ENCODE results near the gene WBP1.
"Not testable (repeated sequence)": the region's sequence is repeated elsewhere in the genome, so short reads cannot be mapped to it uniquely, and the experiment has no call there.

Gene WBP1
- 12.2 reads per million, percentile 36 among the genes with 10 or more reads in this experiment for total RNA-seq

DNA sequence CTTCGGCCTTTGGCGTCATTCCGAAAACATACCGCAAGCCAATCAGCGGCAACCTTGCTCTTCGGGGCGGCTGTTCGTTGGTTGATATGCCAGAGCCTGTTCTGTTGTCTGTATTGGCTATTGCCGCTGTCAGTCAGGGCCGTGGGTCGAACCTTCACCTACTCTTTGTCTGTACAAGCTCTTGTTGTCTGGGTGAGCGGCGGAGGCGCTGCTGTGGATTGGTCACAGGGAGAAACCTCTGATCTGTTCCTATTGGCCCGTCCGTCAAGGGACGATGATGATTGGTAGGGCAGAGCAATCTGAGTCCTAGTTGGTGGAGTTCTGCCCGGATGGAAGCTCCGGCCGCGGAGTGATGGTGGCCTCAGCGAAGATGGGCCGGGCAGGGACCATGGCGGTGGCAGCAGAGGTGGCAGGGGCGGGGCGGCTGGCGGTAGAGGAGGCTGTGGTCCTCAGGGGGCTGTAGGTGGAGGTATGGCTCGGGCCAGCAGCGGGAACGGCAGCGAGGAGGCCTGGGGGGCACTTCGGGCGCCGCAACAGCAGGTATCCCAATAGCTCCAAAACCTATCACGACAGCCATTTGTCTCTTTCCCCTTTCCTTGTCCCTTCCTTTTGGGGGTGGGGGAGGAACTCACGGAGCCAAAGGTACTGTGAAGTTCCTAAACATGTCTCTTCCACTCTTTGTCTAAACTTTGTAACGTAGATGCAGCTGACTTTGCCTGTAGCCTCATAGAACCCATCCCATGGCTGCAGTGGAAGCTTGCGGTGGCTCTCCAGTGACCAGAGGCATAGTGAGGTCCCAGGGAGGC lies at the start of gene WBP1:
Gene WBP1, plus strand, starts transcription at position 307 of the 806 bp plus-strand sequence. Its CDS starts 165 bp downstream, at position 472.
- DNase-seq, result peak; percentile 99

DNA sequence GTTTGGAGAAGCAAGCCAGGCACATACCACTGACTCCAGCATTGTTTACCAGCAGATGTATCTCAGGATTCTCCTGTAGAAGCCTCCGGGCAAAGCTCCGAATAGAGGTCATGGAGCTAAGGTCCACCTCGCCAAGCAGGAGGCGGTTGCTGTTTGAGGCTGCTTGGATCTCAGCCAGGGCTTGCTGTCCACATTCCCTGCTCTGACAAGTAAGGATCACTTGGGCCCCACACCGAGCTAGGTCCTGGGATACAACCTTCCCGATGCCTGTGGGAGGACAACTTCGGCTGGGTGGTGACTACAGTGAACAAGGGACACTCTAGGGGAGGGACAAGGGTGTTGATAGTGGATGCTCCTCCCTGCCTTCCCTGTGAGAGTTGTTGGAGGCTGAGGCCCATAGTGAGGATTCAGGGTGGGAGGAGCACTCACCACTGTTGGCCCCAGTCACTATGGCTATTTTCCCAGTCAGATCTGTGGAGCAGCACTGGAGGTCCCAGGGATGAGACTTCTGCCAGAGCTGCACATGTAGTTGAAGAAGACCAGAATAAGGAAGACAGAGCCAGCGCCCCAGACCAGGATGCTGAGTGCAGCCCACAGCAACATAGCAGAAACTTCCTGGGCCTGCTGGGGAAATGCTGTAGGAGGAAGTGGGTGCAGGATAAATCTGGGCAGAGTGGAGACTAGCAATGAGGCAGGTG lies 45.1 kb upstream of the WBP1 start:
- DNase-seq, result no peak

DNA sequence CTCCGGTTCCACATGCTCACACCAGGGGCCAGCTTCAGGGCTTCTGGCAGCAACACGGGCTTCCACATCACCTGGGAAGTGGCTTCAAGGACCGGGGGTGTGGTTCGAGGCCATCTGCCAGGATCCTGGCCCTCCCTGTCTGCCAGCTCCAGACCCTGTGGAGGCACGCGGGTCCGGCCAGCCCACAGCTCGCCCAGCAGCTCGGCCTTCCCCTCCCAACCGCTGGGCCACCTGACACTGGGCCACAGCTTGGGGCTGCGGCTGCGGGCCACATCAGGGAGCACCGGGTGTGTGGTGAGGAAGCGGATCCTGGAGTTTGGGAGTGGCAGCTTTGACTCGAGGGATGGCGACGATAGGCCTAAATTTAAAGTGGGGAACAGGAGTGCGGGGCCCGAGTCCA lies 43.8 kb upstream of the WBP1 start:
- DNase-seq, result no peak

DNA sequence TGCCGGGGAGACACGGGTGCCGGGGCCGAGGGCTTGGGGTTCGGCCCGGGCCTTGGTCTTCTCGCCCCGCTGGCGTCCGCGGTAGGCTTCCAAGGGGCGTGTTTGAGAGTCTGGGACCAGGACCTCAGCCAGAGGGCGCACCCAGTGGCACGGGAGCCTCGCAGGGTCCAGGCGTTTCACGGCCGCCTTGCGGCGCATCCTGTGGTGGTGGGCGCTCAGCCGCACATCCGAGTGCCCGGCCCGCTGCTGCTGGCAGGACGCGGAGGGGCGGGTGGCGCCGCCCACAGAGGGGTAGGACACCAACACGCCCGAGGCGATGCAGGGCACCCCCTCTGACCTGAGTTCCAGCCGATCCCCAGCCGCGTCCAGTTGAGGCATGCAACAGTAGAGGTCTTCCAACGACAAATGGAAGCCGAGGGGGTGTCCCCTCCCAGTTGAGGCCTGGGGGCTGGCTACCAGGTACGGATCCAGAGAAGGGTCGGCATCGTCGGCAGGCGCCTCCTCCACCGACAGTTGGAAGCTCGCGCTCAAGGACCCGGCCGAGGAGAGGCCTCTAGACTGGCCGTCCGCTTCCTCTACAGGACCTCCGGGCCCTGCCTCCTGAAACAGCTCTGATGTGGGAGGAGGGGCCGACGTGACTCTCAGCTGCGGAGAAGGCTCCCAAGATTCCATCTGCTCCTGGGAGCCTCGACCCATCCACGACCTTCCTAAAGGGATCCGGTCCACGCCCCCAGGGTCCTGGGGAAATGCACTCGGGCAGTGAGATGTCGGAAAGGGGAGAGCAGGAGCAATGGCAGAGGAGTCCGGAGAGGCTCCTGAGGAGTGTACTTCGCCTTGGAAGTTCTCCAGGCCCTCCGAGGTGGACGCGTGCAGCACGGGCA lies 43.1 kb upstream of the WBP1 start:
- DNase-seq, result no peak

DNA sequence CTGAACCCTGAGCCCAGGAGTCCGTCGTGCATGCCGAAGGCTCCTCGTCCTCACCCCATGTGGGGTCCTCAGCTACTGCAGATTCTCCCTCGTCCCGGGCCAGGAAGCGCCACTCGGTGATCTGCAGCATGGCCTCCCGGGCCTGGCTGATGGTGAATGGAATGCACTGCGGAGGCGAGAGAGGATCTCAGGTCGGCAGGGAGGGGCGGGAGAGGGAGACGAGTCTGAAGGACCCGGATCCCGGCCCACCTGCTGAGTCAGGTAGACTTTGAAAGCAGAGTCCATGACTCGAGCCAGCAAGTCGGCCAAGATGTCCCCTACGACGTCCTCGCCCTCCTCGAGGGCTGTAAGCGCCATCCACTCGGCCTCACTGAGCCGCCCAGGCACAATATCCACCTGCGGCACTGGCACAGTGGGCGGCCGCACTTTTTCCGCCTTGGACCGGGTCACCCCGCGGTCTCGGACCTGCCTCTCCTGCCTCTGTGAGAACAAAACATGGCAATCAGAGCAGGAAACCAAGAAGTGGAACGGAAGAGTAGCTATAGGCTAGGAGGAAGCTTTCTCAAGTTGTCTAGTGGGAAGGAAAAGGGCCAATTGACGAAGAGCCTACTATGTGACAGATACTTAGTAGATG lies 42.4 kb upstream of the WBP1 start:
- DNase-seq, result no peak

DNA sequence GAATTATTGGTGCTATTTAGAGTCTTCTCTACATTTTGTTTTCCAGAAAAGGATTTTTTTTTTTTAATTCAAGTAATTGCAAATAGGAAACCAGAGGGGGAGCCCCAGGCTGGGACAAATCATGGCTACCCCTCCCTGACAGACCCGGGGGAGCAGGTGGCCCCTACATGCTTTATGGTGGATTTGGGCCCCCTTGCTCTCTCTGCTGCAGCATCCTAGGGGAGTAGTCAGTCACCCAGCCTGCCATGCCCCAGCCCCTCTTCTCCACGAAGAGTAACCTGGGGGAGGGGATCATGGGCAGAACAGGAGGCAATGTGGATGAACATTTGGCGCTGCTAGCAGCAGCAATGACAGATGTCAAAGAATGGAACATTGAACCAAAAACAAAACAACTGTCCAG lies 41.5 kb upstream of the WBP1 start:
- no peak for DNase-seq

DNA sequence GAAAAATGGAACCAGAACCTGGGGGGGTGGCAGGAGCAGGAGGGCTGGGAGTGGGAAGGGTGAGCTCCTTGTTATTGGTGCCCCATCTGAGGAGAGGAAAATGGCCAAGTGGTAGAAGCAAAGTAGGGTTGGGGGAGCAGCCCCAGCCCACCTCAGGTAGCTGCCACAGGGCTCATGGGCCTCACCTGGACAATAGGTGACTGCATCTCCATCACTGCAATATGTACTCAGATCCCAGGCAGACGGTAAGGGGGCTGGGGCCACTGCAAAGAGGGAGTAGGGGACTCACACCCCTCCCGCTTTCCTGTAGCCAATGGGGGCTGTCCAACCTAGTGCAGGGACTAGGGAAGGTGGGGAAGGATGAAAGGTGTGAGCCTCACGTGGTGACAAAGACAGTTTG lies 41.0 kb upstream of the WBP1 start:
- no peak for DNase-seq

DNA sequence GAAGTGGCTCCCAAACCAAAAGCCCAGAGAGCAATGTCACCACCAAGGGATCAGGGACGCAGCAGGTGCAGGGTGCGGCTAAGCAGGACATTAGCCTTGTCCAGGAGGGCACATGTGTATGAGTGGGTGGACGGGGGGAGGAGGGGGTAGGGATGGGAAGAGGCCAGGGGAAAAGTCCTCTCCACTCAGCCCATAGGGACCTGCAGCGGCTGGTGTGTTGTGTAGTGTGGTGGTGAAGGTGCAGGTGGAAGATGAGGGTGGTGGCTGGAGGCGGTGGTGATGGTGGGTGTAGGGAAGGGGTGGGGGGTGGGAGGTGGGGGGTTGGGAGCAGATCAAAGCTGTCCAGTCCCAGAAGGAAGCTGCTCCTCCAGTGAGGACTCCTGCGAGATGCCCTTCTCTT lies 40.5 kb upstream of the WBP1 start:
- no peak for DNase-seq

DNA sequence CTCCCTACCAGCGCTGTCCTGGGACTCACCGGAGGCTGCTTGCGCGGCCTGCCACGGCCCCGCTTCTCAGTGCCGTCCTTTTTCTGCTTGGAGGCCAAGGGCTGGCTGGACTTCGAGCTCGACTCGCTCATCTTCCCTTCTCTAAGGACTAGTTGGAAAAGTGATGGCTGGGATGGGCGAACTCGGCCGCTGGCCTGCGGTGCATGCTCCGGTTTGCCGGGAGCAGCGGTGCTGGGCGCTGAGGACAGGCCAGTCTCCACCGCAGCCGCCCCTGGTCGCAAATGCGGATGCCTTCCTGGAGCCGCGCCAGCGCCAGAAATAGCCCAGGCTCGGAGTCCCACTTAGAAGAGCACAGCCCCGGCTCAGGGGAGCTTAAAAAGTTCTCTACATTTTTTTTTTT lies 39.9 kb upstream of the WBP1 start:
- DNase-seq, result no peak

DNA sequence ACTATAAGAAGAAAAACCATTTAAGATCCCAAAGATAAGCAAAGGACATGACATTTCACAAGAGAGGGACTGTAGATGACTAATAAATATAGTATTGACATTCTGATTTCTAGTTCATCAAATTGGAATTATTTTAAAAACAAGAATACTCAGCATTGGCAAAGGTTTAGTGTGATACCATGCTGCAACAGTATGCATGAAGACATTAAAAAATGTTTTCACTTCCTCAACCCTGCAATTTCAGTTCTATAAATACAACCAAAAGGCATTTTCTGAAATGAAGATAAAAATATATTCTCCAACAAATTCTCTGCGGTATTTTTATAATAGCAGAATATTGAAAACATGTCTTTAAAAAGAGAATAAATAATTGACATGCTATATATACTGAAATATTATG lies 38.9 kb upstream of the WBP1 start:
- no peak for DNase-seq

DNA sequence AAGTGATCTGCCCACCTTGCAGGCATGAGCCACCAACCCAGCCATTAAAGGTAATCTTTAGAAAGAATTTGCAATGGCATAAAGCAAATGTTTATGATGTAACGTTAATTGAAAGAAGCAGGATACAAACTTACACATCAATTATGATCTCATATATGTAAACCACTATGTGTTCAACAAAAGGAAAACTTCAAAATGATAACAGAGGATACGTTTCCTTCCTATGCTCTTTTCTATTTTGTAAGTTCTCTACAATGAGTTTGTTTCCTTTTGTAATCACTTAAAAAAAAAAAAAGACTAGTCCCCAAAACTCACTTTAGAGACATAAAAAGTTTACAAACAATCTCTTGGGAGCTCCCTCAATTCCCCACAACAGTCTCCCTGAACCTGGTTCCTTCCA lies 38.2 kb upstream of the WBP1 start:
- DNase-seq, result no peak

DNA sequence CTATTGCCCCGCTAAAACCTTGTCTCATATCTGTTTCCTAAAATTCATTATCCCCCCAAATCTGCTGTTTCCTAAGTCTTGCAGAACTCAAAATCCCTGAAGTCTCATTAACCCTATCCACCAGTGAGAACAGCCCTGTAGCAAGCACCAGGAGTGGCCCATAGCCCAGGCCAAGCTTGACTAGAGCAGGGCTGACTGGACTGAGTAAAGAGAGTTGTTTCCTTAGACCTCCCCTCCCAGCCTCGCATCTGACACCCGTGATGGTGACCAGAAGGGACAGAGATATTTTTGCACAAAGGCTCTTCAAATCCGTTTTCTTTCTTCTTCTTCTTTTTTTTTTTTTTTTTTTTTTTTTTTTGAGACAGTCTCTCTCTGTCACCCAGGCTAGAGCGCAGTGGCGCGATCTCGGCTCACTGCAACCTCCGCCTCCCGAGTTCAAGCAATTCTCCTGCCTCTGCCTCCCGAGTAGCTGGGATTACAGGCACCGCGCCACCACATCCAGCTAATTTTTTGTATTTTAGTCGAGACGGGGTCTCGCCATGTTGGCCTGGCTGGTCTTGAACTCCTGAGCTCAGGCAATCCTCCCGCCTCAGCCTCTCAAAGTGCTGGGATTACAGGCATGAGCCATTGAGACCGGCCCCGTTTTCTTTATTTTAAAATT lies 37.7 kb upstream of the WBP1 start:
- not testable (repeated sequence) for DNase-seq

DNA sequence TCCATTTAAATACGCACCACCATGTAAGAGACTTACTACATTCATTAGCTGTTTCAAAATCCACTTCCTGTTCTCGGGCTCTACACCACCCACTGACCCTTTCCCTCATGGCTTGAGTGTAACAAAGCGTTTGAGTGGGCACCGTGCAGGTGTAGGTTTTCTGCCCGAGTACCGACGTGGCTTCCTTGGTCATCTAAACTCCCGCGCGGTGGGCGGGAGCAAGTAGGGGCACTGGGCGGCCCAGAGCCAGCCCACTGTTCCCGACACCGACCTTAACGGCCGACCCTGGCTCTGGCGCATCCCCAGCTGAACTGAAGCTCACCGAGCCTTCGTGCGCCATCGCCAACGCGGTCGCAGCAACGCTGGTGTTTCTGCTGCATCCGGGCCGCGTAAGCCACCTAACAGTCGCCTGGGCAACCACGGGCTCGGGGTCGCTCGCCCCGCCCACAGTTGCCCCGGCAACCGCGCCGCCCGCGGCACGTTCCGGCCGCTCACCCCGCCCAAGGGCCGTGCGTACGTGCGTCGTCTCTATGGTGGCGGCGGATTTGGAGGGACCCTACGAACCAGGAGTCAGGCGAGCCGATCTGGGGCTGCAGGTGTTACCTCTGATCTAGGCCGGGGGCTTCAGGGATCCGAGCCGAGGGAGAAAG lies 36.9 kb upstream of the WBP1 start, which contains the start of the genes C2orf81 and WDR54:
Gene C2orf81, minus strand, starts transcription at position 399 of the 650 bp plus-strand sequence. Its CDS starts 59 bp downstream, at position 340.
Gene WDR54, plus strand, starts transcription at position 510 of the 650 bp plus-strand sequence. CDS start 424 bp downstream, outside the sequence.
- peak; percentile 90 for DNase-seq

DNA sequence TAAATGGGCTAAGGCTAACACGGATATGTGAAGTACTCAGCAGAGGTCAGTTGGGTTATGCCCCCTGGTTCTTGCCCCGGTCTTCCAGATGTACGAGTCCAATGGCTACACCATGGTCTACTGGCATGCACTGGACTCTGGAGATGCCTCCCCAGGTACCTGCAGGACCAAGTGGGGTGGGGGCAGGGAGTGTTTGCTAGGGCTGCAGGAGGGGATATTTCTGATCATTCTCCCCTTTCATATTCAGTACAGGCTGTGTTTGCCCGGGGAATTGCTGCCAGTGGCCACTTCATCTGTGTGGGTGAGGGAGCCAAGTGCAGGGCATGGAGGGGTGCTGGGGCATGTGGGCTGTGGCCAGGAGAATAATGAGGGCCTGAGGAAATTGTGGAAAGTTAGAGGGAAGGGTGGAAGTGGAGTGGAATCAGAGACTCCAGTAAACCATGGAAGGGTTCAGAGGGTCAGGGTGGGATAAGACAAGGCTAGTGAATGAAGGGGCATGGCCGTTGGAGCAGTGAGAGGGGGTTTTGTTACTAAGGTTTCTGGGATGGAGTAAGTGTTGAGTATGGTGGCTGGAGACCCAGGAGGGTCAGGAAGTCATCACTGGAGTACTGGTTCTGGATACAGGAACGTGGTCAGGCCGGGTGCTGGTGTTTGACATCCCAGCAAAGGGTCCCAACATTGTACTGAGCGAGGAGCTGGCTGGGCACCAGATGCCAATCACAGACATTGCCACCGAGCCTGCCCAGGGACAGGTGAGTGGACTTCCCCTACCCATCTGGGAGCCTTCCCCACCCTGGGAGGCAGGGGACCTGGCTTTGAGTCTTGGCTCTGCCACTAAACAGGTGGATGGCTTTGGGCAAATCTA lies 34.8 kb upstream of the WBP1 start:
- no peak for DNase-seq

DNA sequence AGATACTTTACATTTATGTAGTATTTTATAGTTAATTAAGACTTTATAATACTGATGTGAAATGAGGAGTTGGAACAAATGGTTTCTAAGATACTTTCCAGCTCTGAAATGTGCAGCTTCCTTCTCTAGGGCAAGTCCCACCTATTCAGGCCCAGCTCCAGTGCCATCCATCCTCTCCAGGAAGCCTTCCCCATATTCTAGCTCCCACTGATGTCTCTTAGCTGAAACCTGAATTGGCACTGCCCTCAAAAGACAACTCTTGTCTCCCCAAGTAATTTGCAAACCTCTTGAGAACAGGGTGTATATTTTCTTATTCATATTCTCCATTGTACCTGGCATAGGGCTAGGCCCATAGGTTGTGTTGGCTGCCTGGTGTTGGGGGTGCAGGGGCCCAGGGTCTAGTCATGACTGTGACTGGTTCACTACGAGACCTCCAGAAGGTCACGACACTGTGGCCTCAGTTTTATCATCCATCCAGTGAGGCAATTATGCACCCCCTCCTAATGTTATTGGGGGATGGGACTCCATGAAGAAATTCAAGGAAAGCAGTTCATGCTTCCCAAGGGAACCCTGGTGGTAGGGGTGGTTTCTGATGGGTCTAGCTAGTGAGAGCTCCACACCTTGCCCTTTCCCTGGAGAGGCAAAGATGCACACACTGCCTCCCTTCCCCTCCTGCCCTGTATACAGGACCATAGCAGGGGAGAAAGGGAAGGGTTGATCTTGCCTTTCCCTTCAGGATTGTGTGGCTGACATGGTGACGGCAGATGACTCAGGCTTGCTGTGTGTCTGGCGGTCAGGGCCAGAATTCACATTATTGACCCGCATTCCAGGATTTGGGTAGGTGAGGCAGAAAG lies 33.9 kb upstream of the WBP1 start:
- no peak for DNase-seq

DNA sequence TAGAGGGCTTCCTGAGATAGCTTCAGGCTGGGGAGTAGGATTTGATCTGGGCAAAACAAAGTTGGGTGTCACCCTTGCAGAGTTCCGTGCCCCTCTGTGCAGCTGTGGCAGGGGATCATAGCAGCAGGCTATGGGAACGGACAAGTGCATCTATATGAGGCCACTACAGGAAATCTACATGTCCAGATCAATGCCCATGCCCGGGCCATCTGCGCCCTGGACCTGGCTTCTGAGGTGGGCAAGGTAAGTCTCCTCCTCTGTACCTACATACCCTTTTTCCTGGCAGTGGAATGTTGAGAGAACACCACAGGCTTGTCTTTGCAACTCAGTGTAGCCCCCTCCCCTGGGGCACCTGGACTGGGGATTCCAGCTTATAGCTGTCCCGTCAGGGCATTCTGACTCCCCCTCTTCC lies 33.2 kb upstream of the WBP1 start:
- DNase-seq, result no peak

DNA sequence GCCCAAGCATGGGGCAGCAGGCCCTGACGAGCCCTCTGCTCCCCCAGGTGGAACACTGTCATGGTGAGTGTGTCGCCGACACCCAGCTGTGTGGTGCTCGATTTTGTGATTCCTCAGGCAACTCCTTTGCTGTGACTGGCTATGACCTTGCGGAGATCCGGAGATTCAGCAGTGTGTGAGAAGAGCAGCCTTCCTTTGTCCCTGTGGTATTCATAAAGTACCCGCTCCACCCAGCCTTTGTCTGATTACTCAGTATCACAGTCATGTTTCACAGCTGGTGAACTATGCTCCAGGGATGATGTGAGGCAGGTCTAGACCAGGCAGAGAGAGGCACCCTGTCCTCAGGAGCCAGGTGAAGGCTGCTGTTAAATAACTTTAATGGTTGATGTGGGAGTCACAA lies 32.7 kb upstream of the WBP1 start:
- DNase-seq, result no peak

DNA sequence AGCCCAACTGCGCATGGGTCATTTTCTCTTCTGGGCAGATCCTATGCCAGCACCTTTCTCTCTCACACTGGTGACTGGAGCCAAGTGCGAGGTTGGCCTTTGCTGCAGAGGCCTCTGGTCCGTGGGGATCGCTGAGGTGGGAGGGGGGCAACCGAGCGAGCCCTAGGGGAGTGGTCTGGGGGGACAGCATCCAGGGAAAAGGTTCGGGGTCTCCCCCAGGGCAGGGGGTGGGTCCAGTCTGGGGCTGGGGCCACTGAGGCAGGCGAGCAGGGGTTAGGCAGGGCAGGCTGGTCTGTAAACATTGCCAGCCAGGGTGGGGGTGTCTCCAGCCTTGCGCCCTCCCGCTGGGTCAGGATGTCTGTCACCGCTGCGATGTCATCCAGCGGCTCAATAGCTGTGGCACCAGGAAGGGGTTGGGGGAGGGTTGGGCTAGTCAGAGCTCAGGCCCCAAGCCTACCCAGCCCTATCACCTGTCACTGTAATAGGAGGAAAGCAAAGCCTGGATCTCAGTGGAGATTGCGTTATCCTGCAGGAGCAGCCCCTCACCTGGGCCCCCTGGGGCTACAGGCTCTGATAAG lies 32.0 kb upstream of the WBP1 start:
- no peak for DNase-seq

DNA sequence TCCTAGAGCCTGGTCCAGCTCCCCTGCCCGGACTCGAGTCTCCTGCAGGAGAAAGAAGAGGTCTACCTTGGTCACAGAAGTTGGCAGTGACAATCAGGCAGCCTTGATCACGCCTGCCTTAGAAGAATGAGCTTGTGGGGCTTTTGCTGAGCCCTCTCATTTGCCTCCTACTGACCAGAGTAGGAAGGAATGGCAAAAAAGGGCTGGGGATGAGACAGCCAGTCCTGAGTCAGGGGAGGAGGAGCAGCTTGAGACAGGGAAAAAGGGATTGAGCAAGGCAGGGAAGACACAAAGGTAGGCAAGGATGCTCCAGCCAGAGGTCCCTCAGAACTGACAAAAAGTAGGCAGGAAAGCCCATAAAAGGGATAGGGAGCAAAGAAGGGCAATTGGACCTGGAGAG lies 30.7 kb upstream of the WBP1 start:
- DNase-seq, result no peak

Measured in effector CD4-positive, alpha-beta T cell (primary cell).